ENCODE data around the gene PNPLA8.

DNA sequence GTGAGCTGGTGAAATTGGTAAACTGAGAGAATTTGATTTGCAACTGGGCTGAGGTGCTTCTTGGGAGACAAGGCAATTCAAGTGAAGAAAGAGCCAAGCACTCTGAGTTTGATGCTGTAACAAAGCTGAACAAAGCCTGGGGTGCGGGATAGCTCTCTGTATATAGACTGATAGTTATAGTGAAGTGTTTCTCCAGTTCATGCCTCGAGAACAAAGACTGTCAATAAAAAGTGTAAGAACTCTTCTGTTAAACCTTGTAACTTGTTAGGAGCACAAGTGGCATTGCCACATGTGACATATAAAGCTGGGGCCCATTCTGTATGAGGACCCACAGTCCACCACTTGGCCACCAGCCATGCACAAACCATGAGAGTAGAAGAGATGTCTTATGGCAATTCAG is 11.3 kb upstream of the PNPLA8 start:
- TF ChIP-seq POLR2AphosphoS5 (IDR thresholded peaks at IDR 0.05; ENCODE audit: low read depth, low read length) (no peak), POLR2A (IDR thresholded peaks at IDR 0.05; ENCODE audit: low read depth, low read length) (no peak), TAF1 (IDR thresholded peaks at IDR 0.05; ENCODE audit: low read depth, low read length) (no peak), PAX5 (IDR thresholded peaks at IDR 0.05; ENCODE audit: insufficient read depth, low read length, severe bottlenecking) (no peak)

Data from GM12891 (cell line).